SHP77 treated with DMSO at 0.1 percent for 48 hours (cell line): ENCODE measurements around the gene TBC1D22A.
A peak's percentile ranks its signal among the peaks of the same experiment; 100 is the strongest.

ENCODE experiments used
- DNase-seq: peaks from one replicate; lab custom pipeline; 2025; lab: John Stamatoyannopoulos, UW

TBC1D22A gene

GRCh38 chr22:46737105-46737975 lies 25.1 kb upstream of the TBC1D22A start:
- DNase-seq: no peak

DNA sequence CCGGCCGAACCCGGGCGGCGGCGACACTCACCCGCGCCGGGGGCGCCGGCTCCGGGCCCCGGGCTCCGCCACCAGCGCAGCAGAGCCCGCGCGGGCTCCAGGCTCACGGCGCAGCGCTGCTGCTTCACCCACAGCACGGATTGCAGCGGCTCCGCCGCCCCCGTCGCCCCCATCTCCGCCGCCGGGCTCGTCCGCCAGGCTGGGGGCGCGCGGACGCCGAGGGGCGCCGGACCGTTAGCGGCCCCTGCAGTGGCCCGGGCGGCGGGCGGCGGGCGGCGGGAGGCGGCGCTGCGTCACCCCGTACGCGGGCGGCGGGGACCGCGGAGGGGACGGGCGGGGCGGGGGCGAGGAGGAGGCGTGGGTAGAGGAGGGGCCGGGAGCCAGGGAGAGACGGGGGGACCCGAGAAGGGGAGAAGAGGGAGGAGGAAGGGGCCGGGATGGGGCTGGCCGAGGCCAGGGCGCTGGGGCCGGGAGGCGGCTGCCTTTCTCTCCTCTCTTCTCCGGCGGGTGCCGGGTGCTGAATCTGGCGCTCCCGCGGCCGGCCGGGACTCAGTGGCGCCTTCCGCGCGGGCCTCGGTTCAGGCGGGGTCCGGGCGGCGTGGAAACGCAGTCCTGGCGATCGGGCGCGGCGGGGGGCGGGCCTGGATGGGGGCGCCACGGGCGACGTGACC lies 24.3 kb upstream of the TBC1D22A start, which contains the start of gene CERK:
Gene CERK, minus strand, starts transcription at position 277 of the 671 bp plus-strand sequence. Its CDS starts 104 bp downstream, at position 173.
- peak; percentile 55 for DNase-seq

DNA sequence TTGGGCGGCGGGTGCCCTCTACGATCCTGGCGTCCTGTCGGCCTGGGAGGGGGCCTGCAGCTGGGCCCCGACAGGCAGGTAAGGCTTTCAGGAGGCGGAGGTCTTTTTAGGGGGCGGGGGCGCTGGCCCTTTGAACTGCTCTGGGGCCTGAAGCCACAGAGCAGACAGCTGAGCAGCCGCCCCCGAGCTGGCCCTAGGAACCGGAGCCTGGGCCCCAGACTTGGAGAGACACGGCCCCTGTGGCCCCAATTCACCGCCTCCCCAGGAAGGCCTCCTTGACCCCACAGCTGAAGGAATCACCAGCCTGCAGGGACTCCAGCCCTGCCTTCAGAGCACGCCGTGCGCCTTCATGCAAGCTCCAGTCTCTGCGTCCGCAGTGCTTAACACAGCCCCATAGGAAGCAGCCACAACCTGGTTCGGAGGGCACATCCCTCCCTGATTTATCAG lies 23.8 kb upstream of the TBC1D22A start:
- DNase-seq: no peak

GRCh38 chr22:46739094-46739870 lies 23.2 kb upstream of the TBC1D22A start:
- DNase-seq: peak; percentile 57

DNA sequence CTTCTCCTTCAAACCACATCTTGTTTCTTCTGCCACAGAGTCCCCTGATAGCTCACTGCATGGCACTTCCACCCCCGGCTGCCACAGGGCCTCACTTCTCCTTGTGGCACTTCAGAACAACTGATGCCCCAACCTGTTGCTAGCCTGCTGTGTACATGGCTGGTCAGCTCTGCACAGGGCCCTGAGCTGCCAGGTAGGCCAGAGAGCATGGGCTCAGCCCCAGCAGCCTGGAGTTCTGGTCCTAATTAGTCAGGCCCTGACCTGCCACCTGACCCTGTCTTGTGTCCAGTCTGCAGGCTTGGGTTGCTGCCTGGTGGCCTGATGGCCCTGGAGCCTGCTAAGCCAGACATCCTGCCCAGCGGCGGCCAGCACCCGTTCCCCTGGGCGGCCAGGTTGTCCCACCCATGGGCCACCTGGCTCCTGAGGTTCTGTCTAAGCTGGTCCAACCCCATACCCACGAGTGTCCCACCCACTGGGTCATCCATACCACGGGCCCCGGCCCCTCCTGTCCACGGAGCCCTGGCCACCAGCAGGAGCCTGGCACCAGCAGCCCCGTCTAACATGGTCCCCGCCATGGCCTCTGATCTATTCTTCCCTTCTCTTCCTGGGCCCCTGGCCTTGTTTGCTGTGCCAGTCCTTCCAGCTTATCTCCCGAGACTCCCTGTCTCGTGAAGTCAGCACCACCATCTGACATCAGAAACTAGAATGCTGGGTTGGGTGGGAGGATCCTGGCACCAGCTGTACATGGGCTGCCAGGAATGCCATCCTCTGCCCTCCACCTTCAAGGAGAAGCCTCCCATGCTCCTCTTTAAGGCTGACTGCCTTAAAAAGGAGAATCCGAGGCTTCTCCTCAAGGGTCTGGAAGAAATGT lies 21.3 kb upstream of the TBC1D22A start:
- no peak for DNase-seq

- no peak for DNase-seq
Observed at GRCh38 chr22:46741974-46742519, 20.4 kb upstream of the TBC1D22A start.

GRCh38 chr22:46742576-46743221 lies 19.8 kb upstream of the TBC1D22A start:
- no peak for DNase-seq

DNA sequence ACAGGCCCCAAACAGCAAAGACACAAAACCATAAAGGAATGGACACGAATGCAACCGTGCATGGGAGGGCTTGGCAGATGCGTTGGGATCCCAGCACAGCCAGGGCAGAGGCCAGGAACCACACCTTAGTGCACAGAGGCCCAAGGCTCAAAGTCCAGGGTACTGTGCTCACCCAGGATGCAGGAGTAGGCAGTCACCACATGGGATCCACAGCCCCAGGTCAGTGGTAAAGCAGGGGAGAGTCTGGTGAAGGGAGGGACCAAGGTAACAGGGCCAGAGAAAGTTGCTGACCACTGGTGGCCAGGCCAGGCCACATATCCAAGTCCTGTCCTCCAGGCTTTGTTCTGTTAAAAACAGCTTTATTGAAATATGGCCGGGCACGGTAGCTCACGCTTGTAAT lies 17.9 kb upstream of the TBC1D22A start:
- no peak for DNase-seq

GRCh38 chr22:46746192-46746591 lies 16.3 kb upstream of the TBC1D22A start:
- DNase-seq: no peak

DNA sequence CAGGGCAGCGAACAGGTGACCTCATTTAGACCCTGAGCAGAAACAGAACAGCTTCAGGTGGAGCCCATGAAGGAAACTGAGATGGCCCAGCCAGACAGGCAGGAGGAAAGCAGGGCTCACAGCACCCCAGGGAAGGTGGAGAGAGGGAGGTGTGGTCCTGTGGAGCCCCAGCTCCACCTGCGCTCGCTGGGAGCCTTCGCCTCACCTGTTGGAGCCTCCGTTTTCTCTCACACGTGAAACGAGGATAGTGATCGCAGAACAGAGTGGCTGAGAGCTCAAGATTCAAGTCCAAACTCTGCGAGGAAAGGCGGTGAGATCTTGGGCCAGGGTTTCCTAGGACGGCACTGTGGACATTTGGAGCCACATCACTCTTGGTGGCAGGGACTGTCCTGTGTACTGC lies 15.8 kb upstream of the TBC1D22A start:
- DNase-seq: no peak

GRCh38 chr22:46747646-46748045 lies 14.8 kb upstream of the TBC1D22A start:
- peak; percentile 25 for DNase-seq

DNA sequence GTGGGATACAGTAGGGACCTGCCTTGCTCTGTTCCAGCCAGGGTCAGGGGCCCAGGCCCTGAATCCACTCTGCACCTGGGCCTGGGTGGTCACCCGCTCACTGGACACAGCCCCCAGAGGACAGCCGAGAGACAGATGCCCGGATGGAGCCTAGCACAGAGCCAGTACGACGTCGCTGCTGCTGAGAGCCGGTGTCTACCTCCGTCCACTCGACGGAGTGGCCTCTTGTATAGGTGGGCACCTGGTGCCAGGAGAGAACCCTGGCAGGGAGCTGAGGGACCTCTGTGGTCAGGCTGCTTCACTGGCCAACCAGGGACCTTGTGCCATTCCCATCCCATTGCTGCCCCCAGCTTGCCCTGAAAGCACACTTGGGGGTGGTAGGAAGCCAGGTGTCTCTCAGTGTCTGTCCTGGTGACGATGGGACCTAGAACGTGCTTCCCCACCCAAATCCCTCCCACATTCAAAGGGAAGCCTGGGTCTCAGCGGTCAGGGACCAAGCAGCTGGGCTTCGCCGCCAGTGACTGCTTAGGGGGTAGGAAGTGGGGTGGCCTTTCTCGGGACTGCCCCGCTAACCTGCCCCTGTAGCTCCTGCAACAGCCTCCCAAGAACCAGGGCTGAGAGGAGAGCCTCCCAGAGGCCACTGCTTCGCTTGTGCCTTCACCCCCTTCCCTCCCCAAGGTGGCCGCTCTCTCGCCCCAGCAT lies 14.1 kb upstream of the TBC1D22A start:
- DNase-seq: no peak

- no peak for DNase-seq
Observed at GRCh38 chr22:46748908-46749675, 13.4 kb upstream of the TBC1D22A start.

GRCh38 chr22:46749682-46750529 lies 12.5 kb upstream of the TBC1D22A start:
- DNase-seq: no peak

DNA sequence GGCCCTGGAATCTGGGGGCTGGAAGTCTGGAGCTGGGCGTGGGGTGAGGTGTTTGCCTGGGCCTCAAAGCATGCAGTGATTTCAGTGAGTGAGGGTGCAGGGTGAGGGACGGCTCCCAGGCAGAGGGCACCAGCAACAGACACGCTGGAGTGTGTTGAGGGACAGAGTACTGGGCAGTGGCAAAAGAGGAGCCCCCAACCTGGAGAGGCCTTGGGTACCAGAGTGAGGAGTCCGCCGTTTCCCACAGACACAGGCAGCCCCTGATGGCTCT lies 12.0 kb upstream of the TBC1D22A start:
- DNase-seq: no peak

DNA sequence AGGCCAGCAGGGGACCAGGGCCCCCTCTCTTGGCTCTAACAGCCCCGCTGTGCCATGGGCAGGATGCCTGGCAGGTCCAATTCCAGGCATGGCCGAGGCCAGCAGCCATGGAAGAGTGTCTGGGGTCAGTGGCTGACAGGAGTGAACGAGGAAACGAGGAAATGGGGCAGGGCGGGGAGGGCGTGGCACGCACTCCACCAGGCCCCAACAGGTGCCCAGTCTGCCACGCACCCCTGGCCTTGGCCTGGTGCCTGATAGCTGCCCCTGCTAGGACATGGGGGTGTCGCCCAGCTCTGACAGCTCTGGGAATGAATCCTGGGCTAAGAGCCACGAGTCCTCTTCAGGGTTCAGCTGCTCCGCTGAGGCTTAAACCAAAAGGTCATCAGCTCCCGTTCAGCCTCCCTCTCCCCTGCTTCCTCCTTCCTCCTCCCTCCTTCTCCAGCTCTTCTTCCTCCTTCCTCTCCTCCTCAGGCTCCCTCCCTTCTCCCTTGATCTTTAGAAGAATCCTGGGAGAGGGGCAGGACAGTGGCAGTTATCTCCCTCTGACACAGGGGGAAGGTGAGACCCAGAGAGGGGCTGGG lies 11.5 kb upstream of the TBC1D22A start:
- peak; percentile 28 for DNase-seq

- DNase-seq: no peak
Observed at GRCh38 chr22:46752286-46752987, 10.0 kb upstream of the TBC1D22A start.

DNA sequence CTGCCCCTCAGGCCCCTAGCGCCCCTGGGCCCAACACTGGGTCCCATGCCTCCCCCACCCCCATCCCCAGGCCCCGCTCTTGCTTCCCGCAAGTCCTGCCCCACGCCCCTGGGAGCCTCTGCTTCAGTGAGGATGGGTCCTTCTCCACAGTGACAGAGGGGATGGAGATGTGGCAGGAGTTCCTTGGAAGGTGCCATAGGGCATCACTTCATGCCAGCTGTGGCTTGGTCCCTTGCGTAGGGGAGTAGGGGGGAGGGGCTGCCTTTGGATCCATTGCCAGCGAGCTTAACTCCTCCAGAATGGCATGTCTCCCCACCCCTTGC lies 9.5 kb upstream of the TBC1D22A start:
- no peak for DNase-seq
